Measurements from ENCODE around the gene ADAMTS12. TPM values are rescaled to one million over a fixed set of nuclear protein-coding genes. Genes with fewer than 3 reads are reported as not detected.
A peak's percentile ranks its signal among the peaks of the same experiment; 100 is the strongest.

The ADAMTS12 gene
- total and polyA plus RNA-seq, 9 of the 15 experiments (the other 6 are each of a cell fraction or from before 2014, with no cell fraction given) = 0.11 TPM; not detected in 8

GRCh38 chr5:33595303-33595702, 296.5 kb downstream of the ADAMTS12 start (continued):
- TF ChIP-seq ZBTB1 (CRISPR knock-in tag; IDR thresholded peaks at IDR 0.05; ENCODE audit: borderline replicate concordance, low read depth) (no peak), BHLHE40 (IDR thresholded peaks at IDR 0.05; ENCODE audit: low read length) (peak; percentile 53; the same call in 1 of the 2 replicates), RAD21 (CRISPR knock-in tag; conservative IDR thresholded peaks at IDR 0.05 in 1 of 2, IDR thresholded peaks at IDR 0.05 in 1 of 2) (peak in 1 of 2 experiments; percentile 20; a peak in 1 of 4 replicates)

GRCh38 chr5:33594006-33594405, 297.8 kb downstream of the ADAMTS12 start:
- FAIRE-seq (no peak), DNase-seq (ENCODE audit: extremely low read depth in 1 of 4, low spot score in 3 of 4) (no peak), ATAC-seq (no peak)
- no peaks in the 10 kb centered on the region for H3K9me1 ChIP-seq (ENCODE audit: control insufficient read depth, insufficient read depth, low read length)
- no peaks in the 10 kb centered on the region for H4K20me1 ChIP-seq (replicated peaks; ENCODE audit: control insufficient read depth, insufficient read depth, low read length)
- no peaks in the 10 kb centered on the region for H3K36me3 ChIP-seq (ENCODE audit: control insufficient read depth, insufficient read depth, low read length)
- intact Hi-C loops (cut with micrococcal nuclease) = no loop called here
- ChIA-PET POLR2A (interaction anchor here (0.7 to 1.1 kb wide), 2 partner anchors 11 to 124 kb away, joined by 3 to 4 read pairs; no protein-coding TSS in a partner anchor), CTCF (ENCODE audit: low intra/inter-chr PET ratio) (no interaction called here)
- no peaks in the 10 kb centered on the region for H3K4me1 ChIP-seq (replicated peaks in 1 of 2; ENCODE audit: control insufficient read depth in 2 of 2, insufficient read depth in 2 of 2, low read length in 2 of 2)
- in situ Hi-C loops (cut with MboI) = no loop called here
- H3K9ac ChIP-seq (ENCODE audit: insufficient read depth in 1 of 2, low read depth in 2 of 2, low read length in 2 of 2) = no peak overlapping the region
- H3K4me2 ChIP-seq (ENCODE audit: insufficient read depth, low read length) = no peak overlapping the region
- 0% methylated on average over 4 of the region's 4 CpGs for WGBS (ENCODE audit: insufficient coverage, low coverage, missing lambda C conversion rate)
- H3K79me2 ChIP-seq (ENCODE audit: control insufficient read depth, insufficient read depth, low read length) = no peaks in the 10 kb centered on the region
- H3K27me3 ChIP-seq (ENCODE audit: control insufficient read depth in 2 of 2, insufficient read depth in 2 of 2, low read length in 2 of 2) = peaks cover 0 to 5% of the 10 kb centered on the region in 2 experiments; a peak in 1 of 5 replicates
- no TSS peak for BruUV-seq (replicated peaks)
- H3K4me3 ChIP-seq = no peak overlapping the region
- no peak overlapping the region for H2AFZ ChIP-seq (ENCODE audit: low read depth, low read length)
- TF ChIP-seq ZNF76 (CRISPR knock-in tag; IDR thresholded peaks at IDR 0.05; ENCODE audit: borderline replicate concordance) = no peak
- TF ChIP-seq ZNF239 (CRISPR knock-in tag; IDR thresholded peaks at IDR 0.05) = no peak
- no peak overlapping the region for H3K27ac ChIP-seq (ENCODE audit: extremely low read depth, low read depth, low read length)
- H3K9me3 ChIP-seq (replicated peaks; ENCODE audit: control insufficient read depth, insufficient read depth, low read depth, low read length) = no peaks in the 10 kb centered on the region
